GM21737 (cell line): ENCODE results near the gene LCMT1.
"Not testable (repeated sequence)": the region's sequence is repeated elsewhere in the genome, so short reads cannot be mapped to it uniquely, and the experiment has no call there.

ENCODE experiments used
- ATAC-seq: cut with Tn5 transposase; IDR thresholded peaks from one replicate; pipeline ENCODE4 v1.9.1; 2021; ENCODE audit warnings: mild to moderate bottlenecking, moderate library complexity; ENCODE audit not compliant: unreplicated experiment

LCMT1 gene

DNA sequence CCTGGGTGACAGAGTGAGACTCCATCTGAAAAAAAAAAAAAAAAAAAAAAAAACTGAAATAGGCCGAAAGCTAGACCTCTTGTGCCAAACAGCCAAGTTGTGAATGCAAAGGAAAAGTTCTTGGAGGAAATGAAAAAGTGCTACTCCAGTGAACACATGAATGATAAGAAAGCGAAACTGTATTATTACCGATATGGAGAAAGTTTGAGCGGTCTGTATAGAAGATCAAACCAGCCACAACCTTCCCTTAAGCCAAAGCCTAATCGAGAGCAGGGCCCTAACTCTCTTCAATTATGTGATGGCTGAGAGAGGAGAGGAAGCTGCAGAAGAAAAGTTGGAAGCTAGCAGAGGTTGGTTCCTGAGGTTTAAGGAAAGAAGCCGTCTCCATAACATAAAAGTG lies 69.7 kb downstream of the LCMT1 start:
- ATAC-seq, result not testable (repeated sequence)

DNA sequence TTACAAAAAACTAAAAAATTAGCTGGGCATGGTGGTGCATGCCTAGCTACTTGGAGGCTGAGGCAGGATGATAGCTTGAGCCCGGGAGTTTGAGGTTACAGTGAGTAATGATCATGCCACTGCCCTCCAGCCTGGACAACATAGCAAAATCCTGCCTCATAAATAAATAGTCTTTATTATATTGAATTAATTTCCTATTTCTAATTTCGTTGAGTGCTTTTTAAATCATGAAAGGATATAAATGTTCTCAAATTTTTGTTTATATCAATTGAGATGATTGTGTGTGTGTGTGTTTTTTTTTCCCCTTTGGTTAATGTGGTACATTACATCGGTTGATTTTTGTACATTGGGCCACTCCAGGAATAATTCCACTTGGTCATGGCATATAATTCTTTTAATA lies 73.2 kb downstream of the LCMT1 start:
- no peak for ATAC-seq

GRCh38 chr16:25187491-25187795 lies 75.9 kb downstream of the LCMT1 start:
- ATAC-seq, result no peak

DNA sequence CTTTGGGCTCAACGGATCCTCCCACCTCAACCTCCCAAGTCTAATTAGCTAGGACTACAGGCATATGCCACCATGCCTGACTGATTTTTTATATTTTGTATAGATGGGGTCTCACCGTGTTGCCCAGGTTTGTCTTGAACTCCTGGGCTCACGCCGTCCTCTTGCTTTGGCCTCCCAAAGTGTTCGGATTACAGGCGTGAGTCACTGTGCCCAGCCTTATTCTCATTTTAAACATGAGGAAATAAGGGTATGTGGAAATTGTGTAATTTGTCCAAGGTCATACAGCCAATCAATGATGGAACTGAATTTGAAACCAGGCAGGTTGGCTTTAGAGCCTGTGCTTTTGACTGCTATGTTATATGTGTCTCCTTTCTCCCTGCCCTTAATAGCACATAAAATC lies 77.8 kb downstream of the LCMT1 start:
- no peak for ATAC-seq

GRCh38 chr16:25192096-25192495 lies 80.6 kb downstream of the LCMT1 start:
- no peak for ATAC-seq

GRCh38 chr16:25194273-25194878 lies 82.8 kb downstream of the LCMT1 start:
- ATAC-seq, result no peak

- ATAC-seq, result no peak
These were observed 86.5 kb downstream of the LCMT1 start for GRCh38 chr16:25198021-25198420.

- ATAC-seq, result no peak
These were observed 87.9 kb downstream of the LCMT1 start for GRCh38 chr16:25199457-25199856.

- no peak for ATAC-seq
These were observed 99.2 kb downstream of the LCMT1 start for GRCh38 chr16:25210758-25211157.

GRCh38 chr16:25212636-25213035 lies 101.1 kb downstream of the LCMT1 start:
- ATAC-seq, result no peak

DNA sequence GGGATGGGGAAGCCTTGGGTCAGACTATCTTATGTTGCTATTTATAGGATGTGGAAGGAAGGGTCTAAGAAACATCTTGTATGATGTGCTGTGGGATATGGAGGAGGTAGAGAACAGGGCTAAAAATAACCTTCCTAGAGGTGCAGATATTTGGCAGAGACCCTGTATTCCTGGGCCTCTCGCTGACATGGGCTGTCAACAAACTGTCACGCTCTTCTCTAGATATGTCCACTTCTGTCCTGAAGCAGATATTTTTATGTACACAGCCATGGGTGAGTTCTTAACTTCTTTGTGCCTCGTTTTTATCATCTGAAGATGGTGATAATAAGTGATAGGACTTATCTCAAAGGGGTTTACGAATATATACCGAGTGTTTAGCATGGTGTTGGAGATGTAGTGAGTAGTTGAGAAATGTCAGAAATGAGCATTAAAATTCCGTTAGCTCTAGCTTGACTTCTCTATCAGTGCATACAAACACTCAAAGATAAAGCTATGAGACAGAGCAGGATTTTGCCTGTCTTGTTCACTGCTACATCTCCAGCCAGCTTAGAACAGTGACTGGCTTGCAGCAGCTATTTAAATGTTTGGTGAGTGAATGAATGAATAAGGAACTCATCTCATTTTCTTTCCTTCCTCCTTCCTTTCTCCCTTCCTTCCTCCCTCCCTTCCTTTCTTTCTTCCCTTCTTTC lies 102.3 kb downstream of the LCMT1 start:
- no peak for ATAC-seq

DNA sequence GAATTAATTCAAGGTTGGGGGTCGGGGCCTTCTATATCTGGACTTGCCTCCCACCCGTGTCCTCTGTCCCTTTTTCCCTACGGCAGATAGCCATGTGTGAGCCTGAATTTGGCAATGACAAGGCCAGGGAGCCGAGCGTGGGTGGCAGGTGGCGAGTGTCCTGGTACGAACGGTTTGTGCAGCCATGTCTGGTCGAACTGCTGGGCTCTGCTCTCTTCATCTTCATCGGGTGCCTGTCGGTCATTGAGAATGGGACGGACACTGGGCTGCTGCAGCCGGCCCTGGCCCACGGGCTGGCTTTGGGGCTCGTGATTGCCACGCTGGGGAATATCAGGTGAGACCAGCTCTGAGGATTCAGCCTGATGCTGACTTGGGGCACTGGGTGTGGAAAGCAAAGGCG lies 105.6 kb downstream of the LCMT1 start:
- no peak for ATAC-seq

GRCh38 chr16:25217921-25218320 lies 106.4 kb downstream of the LCMT1 start:
- ATAC-seq, result no peak

GRCh38 chr16:25219070-25219737 lies 107.7 kb downstream of the LCMT1 start:
- ATAC-seq, result no peak

GRCh38 chr16:25222959-25223358 lies 111.4 kb downstream of the LCMT1 start:
- ATAC-seq, result no peak

DNA sequence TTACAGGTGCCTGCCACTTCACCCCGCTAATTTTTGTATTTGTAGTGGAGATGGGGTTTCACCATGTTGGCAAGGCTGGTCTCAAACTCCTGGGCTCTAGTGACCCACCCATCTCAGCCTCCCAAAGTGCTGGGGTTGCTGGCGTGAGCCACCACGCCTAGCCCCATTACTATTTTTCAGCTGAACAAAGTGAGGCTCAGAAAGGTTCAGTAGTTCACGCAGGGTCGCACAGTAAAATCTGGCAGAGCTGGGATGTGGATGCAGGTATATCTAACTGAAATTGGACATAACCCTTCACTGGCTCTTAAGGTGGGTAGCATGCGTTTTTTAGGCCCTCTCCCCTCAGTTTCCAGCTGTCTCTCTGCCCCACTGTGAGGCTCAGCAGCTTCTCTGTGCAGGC lies 112.4 kb downstream of the LCMT1 start:
- no peak for ATAC-seq

DNA sequence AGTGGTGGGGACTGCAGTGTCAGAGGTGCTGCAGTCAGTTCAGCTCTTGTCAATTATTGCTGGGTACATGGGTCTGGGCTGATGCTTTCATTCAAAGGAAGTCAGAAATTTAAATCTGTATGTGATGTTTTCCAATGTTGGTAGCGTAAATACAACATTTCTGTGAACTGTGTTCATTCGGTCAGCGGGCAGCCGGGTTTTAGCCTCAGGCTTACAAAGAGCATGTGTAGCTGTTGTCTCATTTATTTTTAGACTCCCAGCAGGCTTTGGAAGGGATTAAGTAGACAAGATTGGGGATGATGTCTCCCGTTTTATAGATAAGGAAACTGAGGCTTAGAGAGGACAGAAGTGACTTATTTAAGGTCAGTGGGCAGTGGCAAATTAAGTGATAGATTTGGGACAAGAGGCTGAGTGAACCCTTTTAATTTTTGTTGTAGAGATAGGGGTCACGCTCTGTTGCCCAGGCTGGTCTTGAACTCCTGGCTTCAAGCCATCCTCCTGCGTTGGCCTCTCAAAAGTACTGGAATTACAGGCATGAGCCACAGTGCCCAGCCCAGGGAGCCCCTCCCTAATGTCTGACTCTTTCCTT lies 113.3 kb downstream of the LCMT1 start:
- ATAC-seq, result no peak
